Fibroblast of the conjunctiva (primary cell): ENCODE results near the gene SYNJ2.

Source experiments
- DNase-seq: peaks from one replicate; pipeline ENCODE4 v3.0.0-alpha.2; 2010; ENCODE audit warnings: low read depth

The SYNJ2 gene

GRCh38 chr6:158124288-158124687 lies 142.6 kb downstream of the SYNJ2 start:
- DNase-seq = no peak

- DNase-seq = no peak
Observed at GRCh38 chr6:158125271-158125670, 143.6 kb downstream of the SYNJ2 start.

GRCh38 chr6:158131926-158132325 lies 150.3 kb downstream of the SYNJ2 start:
- DNase-seq = no peak

GRCh38 chr6:158142789-158143188 lies 161.1 kb downstream of the SYNJ2 start:
- peak; percentile 20 for DNase-seq

GRCh38 chr6:158143700-158144099 lies 162.0 kb downstream of the SYNJ2 start:
- no peak for DNase-seq
